IMR-90 (cell line): ENCODE data around the gene GABRP. TPM values are rescaled to one million over a fixed set of nuclear protein-coding genes. Genes with fewer than 3 reads are reported as not detected.

Source experiments
- ATAC-seq: fragments of 200-7000 bp; cut with Tn5 transposase; 2 replicates; pipeline ENCODE4 v1.9.1; 2020; ENCODE audit warnings: low read depth, mild to moderate bottlenecking, moderate library complexity
- BruUV-seq: library from RNA; stranded (reverse); fragments of 400-500 nt; replicated peaks from 2 replicates; lab custom pipeline; 2021; lab: Mats Ljungman, UMichigan
- CTCF ChIA-PET: fragments of 300-600 bp; formaldehyde crosslinking; extraction: SDS; loops from one replicate; lab custom pipeline; 2021; ENCODE audit warnings: antibody characterized with exemption; lab: Yijun Ruan, JAX
- POLR2A ChIA-PET: fragments of 300-600 bp; sonication (Branson Sonifier 250); formaldehyde crosslinking; loops from one replicate; lab custom pipeline; 2022; ENCODE audit warnings: antibody characterized with exemption; ENCODE audit not compliant: unreplicated experiment; lab: Charles Lee
- DNase-seq: peaks from one replicate; pipeline ENCODE4 v3.0.0; 2013
- H2AFZ ChIP-seq: replicated peaks from 2 replicates; pipeline ENCODE3; 2013; ENCODE audit warnings: low read length, mild to moderate bottlenecking; ENCODE audit not compliant: poor library complexity
- H2AK5ac ChIP-seq: 2 replicates; pipeline ENCODE4 v1.6.1; 2013; ENCODE audit warnings: low read depth, low read length, inconsistent platforms
- H2AK9ac ChIP-seq: replicated peaks from 2 replicates; pipeline ENCODE3; 2013; ENCODE audit warnings: mild to moderate bottlenecking, low read depth, low read length, moderate library complexity; ENCODE audit not compliant: poor library complexity
- H2BK120ac ChIP-seq: 2 replicates; pipeline ENCODE4 v1.6.1; 2013; ENCODE audit warnings: low read depth, low read length, inconsistent platforms
- H2BK15ac ChIP-seq: 3 replicates; pipeline ENCODE4 v1.6.1; 2013; ENCODE audit warnings: low read depth, low read length, inconsistent platforms
- H2BK20ac ChIP-seq: 2 replicates; pipeline ENCODE4 v1.6.1; 2013; ENCODE audit warnings: low read depth, mild to moderate bottlenecking, inconsistent platforms, low read length, moderate library complexity
- H2BK5ac ChIP-seq: 2 replicates; pipeline ENCODE4 v1.6.1; 2013; ENCODE audit warnings: mild to moderate bottlenecking, low read depth, low read length, inconsistent platforms; ENCODE audit not compliant: poor library complexity, severe bottlenecking
- H3K14ac ChIP-seq: replicated peaks from 2 replicates; pipeline ENCODE4 v1.6.1; 2013; ENCODE audit warnings: low read depth, low read length, inconsistent platforms
- H3K18ac ChIP-seq: 2 replicates; pipeline ENCODE4 v1.6.1; 2013; ENCODE audit warnings: low read depth, low read length, control low read depth
- H3K23ac ChIP-seq: 2 replicates; pipeline ENCODE4 v1.6.1; 2013; ENCODE audit warnings: low read depth, low read length, inconsistent platforms
- H3K27ac ChIP-seq: 2 replicates; pipeline ENCODE4 v1.5.1; 2013; ENCODE audit warnings: mild to moderate bottlenecking, control low read depth, low read length; ENCODE audit not compliant: insufficient read depth
- H3K27me3 ChIP-seq: 2 replicates; pipeline ENCODE4 v1.6.1; 2013; ENCODE audit warnings: low read length; ENCODE audit not compliant: control insufficient read depth, insufficient read depth
- H3K36me3 ChIP-seq: 2 replicates; pipeline ENCODE4 v1.6.1; 2013; ENCODE audit warnings: low read length, mixed read lengths; ENCODE audit not compliant: control insufficient read depth, insufficient read depth
- H3K4ac ChIP-seq: 2 replicates; pipeline ENCODE4 v1.6.1; 2013; ENCODE audit warnings: low read depth, low read length, inconsistent platforms
- H3K4me1 ChIP-seq: 2 replicates; pipeline ENCODE4 v1.6.1; 2013; ENCODE audit warnings: low read length, mixed read lengths; ENCODE audit not compliant: control insufficient read depth, insufficient read depth
- H3K4me2 ChIP-seq: 2 replicates; pipeline ENCODE4 v1.6.1; 2013; ENCODE audit warnings: low read depth, mild to moderate bottlenecking, control low read depth, low read length, moderate library complexity
- H3K4me3 ChIP-seq: 2 replicates; pipeline ENCODE4 v1.5.1; 2013; ENCODE audit warnings: low read depth, mild to moderate bottlenecking, control low read depth, low read length, moderate library complexity; ENCODE audit not compliant: insufficient read depth
- H3K56ac ChIP-seq: 2 replicates; pipeline ENCODE4 v1.6.1; 2013; ENCODE audit warnings: low read length, inconsistent platforms; ENCODE audit not compliant: insufficient read depth; ENCODE audit errors: extremely low read depth
- H3K79me1 ChIP-seq, 2 experiments: 2 replicates each; pipeline ENCODE4 v1.6.1; 2013; ENCODE audit warnings: low read length in 2 of 2, inconsistent platforms in 1 of 2, low read depth in 1 of 2
- H3K9ac ChIP-seq: 2 replicates; pipeline ENCODE4 v1.6.1; 2013; ENCODE audit warnings: low read depth, low read length, control low read depth
- H3K9me1 ChIP-seq: 2 replicates; pipeline ENCODE4 v1.6.1; 2013; ENCODE audit warnings: low read length, inconsistent platforms; ENCODE audit not compliant: insufficient read depth
- H3K9me3 ChIP-seq: 2 replicates; pipeline ENCODE4 v1.6.1; 2013; ENCODE audit warnings: low read length; ENCODE audit not compliant: control insufficient read depth, insufficient read depth
- H4K20me1 ChIP-seq: 2 replicates; pipeline ENCODE4 v1.6.1; 2013; ENCODE audit warnings: low read length, inconsistent platforms; ENCODE audit not compliant: insufficient read depth
- H4K5ac ChIP-seq: 2 replicates; pipeline ENCODE4 v1.6.1; 2013; ENCODE audit warnings: mild to moderate bottlenecking, low read depth, low read length, control low read depth
- H4K8ac ChIP-seq, 2 experiments: 2 replicates each; pipeline ENCODE4 v1.6.1; 2013; ENCODE audit warnings: low read depth in 2 of 2, low read length in 2 of 2, control low read depth in 1 of 2, inconsistent platforms in 1 of 2
- H4K91ac ChIP-seq: 2 replicates; pipeline ENCODE4 v1.6.1; 2013; ENCODE audit warnings: low read depth, low read length, inconsistent platforms; ENCODE audit not compliant: insufficient read depth
- BHLHE40 ChIP-seq: fragments of 150-350 bp; IDR thresholded peaks from 2 replicates; pipeline ENCODE4 v1.6.1; 2016; ENCODE audit warnings: mild to moderate bottlenecking, low read depth, low read length
- CTCF ChIP-seq: conservative IDR thresholded peaks from 2 replicates; pipeline ENCODE4 v1.5.1; 2012; ENCODE audit warnings: mild to moderate bottlenecking, low read depth, low read length, improper control_type of control experiment
- FOS ChIP-seq: fragments of 150-350 bp; IDR thresholded peaks from 2 replicates; pipeline ENCODE4 v1.6.1; 2016; ENCODE audit warnings: low read depth, low read length
- MAZ ChIP-seq: IDR thresholded peaks from 2 replicates; pipeline ENCODE4 v1.6.1; 2012; ENCODE audit warnings: low read depth, mild to moderate bottlenecking, low read length, improper control_type of control experiment, moderate library complexity, borderline replicate concordance
- NFE2L2 ChIP-seq: fragments of 150-350 bp; IDR thresholded peaks from 2 replicates; pipeline ENCODE4 v1.6.1; 2016; ENCODE audit warnings: low read depth, mild to moderate bottlenecking, low read length
- RFX5 ChIP-seq: IDR thresholded peaks from 2 replicates; pipeline ENCODE4 v1.8.0; 2012; ENCODE audit warnings: low read depth, mild to moderate bottlenecking, low read length, moderate library complexity
- USF2 ChIP-seq: fragments of 150-350 bp; IDR thresholded peaks from 2 replicates; pipeline ENCODE4 v1.6.1; 2017; ENCODE audit warnings: mild to moderate bottlenecking, antibody characterized with exemption, low read length, low read depth
- WGBS, 2 experiments: methylation state at CpG; one replicate each; pipeline versions ENCODE4 v1.1.5 to v1.1.7; 2013; ENCODE audit warnings: missing lambda C conversion rate in 2 of 2; ENCODE audit not compliant: insufficient read length in 1 of 2; ENCODE audit errors: extremely low coverage in 2 of 2; 5-methylcytosine and 5-hydroxymethylcytosine counted together
- dilution Hi-C: fragments of 300-500 bp; cut with HindIII; formaldehyde crosslinking; loops from one replicate; pipeline ENCODE4 v1.14.3; 2018; ENCODE audit warnings: low sequenced_read_pairs; ENCODE audit not compliant: unreplicated experiment
- in situ Hi-C: fragments of 300-500 bp; cut with MboI; formaldehyde crosslinking; loops from 3 replicates; pipeline ENCODE4 v1.14.3; 2019; ENCODE audit warnings: low sequenced_read_pairs, inconsistent platforms, mixed read lengths
- intact Hi-C: fragments of 100-400 bp; cut with micrococcal nuclease; formaldehyde crosslinking; loops from 2 replicates; pipeline ENCODE4 v1.10.0; 2022
- polyA plus RNA-seq, 3 experiments: library from polyadenylated mRNA; depleted of rRNA; stranded (reverse); fragments of >200 nt; gene quantifications; 2 replicates each; pipeline ENCODE4 v1.2.3, GENCODE V29; 2012; ENCODE audit warnings: low replicate concordance in 1 of 3
- total RNA-seq: library from RNA; depleted of rRNA; stranded (reverse); fragments of >200 nt; gene quantifications from 2 replicates; pipeline ENCODE4 v1.2.3, GENCODE V29; 2012

GABRP gene
- total and polyA plus RNA-seq, 2 of the 4 experiments (the other 2 are of a cell fraction) = not detected

- in situ Hi-C loops (no loop called here), dilution Hi-C loops (no loop called here), intact Hi-C loops (no loop called here)
- H3K79me1 ChIP-seq = no peaks in the 10 kb centered on the region
- POLR2A ChIA-PET = no interaction called here
- no peak overlapping the region for H3K9ac ChIP-seq
- no peak overlapping the region for H3K27ac ChIP-seq
- no peak overlapping the region for H3K4me2 ChIP-seq
- H2AFZ ChIP-seq = no peak overlapping the region
- no peaks in the 10 kb centered on the region for H4K20me1 ChIP-seq
- no peak overlapping the region for H3K18ac ChIP-seq
- ATAC-seq (no peak), DNase-seq (no peak)
- H3K56ac ChIP-seq = no peak overlapping the region
- CTCF ChIA-PET = no interaction called here
- H3K4ac ChIP-seq = no peak overlapping the region
- H3K14ac ChIP-seq = no peak overlapping the region
- no peak overlapping the region for H2BK20ac ChIP-seq
- no peak overlapping the region for H4K5ac ChIP-seq
- no peak overlapping the region for H4K91ac ChIP-seq
- peaks cover 2% of the 10 kb centered on the region; the same call in 1 of the 2 replicates for H3K4me1 ChIP-seq
- no peak overlapping the region for H2BK15ac ChIP-seq
- H2BK5ac ChIP-seq = no peak overlapping the region
- BruUV-seq = no TSS peak
- H3K4me3 ChIP-seq = no peak overlapping the region
- no peaks in the 10 kb centered on the region for H3K36me3 ChIP-seq
- no peak overlapping the region for H3K23ac ChIP-seq
- peak overlapping the region; percentile 63 for H2AK9ac ChIP-seq
- no peak overlapping the region for H2AK5ac ChIP-seq
- 20% methylated on average over 1 of the region's 8 CpGs; no CpG with 5 or more reads in 1 of the 2 experiments for WGBS, 2 experiments
- H3K27me3 ChIP-seq = peaks cover 2% of the 10 kb centered on the region; the same call in 1 of the 2 replicates
- H3K9me1 ChIP-seq = no peaks in the 10 kb centered on the region
- no peak for TF ChIP-seq RFX5
- TF ChIP-seq BHLHE40 = no peak
- TF ChIP-seq MAZ = no peak
- TF ChIP-seq NFE2L2 = no peak
- TF ChIP-seq CTCF = no peak
- no peak for TF ChIP-seq USF2
- no peak for TF ChIP-seq FOS
- H4K8ac ChIP-seq = no peak overlapping the region
- no peak overlapping the region for H2BK120ac ChIP-seq
- H3K9me3 ChIP-seq = no peaks in the 10 kb centered on the region
Observed at GRCh38 chr5:170741801-170742200, 41.7 kb upstream of the GABRP start.
